ENCODE results near the gene MYORG. TPM values are rescaled to one million over a fixed set of nuclear protein-coding genes. Genes with fewer than 3 reads are reported as not detected.
"Not testable (repeated sequence)": the region's sequence is repeated elsewhere in the genome, so short reads cannot be mapped to it uniquely, and the experiment has no call there.

The MYORG gene
- total and polyA plus RNA-seq, 2 experiments from 2014 or later, result 23.4 to 32.2 TPM

GRCh38 chr9:34365282-34365681 is 11.4 kb downstream of the MYORG start:
- Histone ChIP-seq H3K27me3 (no peaks in the 10 kb centered on the region), H4K20me1 (ENCODE audit: insufficient read depth, poor library complexity, severe bottlenecking) (no peaks in the 10 kb centered on the region), H3K27ac (no peak overlapping the region), H3K4me2 (no peak overlapping the region), H3K36me3 (replicated peaks; ENCODE audit: insufficient read depth, low read depth) (no peaks in the 10 kb centered on the region), H3K79me2 (peaks cover 5% of the 10 kb centered on the region), H3K9me3 (ENCODE audit: low read depth) (no peaks in the 10 kb centered on the region), H3K9me2 (replicated peaks; ENCODE audit: insufficient read depth) (no peaks in the 10 kb centered on the region), H3K4me1 (ENCODE audit: insufficient read depth) (peaks cover 10% of the 10 kb centered on the region), H2AFZ (no peak overlapping the region), H3K4me3 (no peak overlapping the region)
- TF ChIP-seq EZH2phosphoT487 (IDR thresholded peaks at IDR 0.05; ENCODE audit: low read depth, severe bottlenecking, unreplicated experiment) (no peak), EZH2 (IDR thresholded peaks at IDR 0.05; ENCODE audit: borderline replicate concordance) (no peak), CTCF (IDR thresholded peaks at IDR 0.05; ENCODE audit: poor library complexity) (no peak)
- no peak for DNase-seq (ENCODE audit: low spot score)
- WGBS (ENCODE audit: low lambda C conversion rate, missing lambda C conversion rate), result 45% methylated on average over 2 of the region's 2 CpGs

- Histone ChIP-seq H3K27me3 (no peaks in the 10 kb centered on the region), H4K20me1 (ENCODE audit: insufficient read depth, poor library complexity, severe bottlenecking) (no peaks in the 10 kb centered on the region), H3K9me3 (ENCODE audit: low read depth) (no peaks in the 10 kb centered on the region), H3K27ac (peak overlapping the region; percentile 48), H3K79me2 (peaks cover 2% of the 10 kb centered on the region), H3K4me3 (no peak overlapping the region), H2AFZ (peak overlapping the region; percentile 38), H3K4me2 (peak overlapping the region; percentile 60), H3K4me1 (ENCODE audit: insufficient read depth) (peaks cover 10% of the 10 kb centered on the region), H3K36me3 (replicated peaks; ENCODE audit: insufficient read depth, low read depth) (no peaks in the 10 kb centered on the region), H3K9me2 (replicated peaks; ENCODE audit: insufficient read depth) (no peaks in the 10 kb centered on the region)
- no peak for TF ChIP-seq EZH2 (IDR thresholded peaks at IDR 0.05; ENCODE audit: borderline replicate concordance)
- TF ChIP-seq CTCF (IDR thresholded peaks at IDR 0.05; ENCODE audit: poor library complexity), result no peak
- TF ChIP-seq EZH2phosphoT487 (IDR thresholded peaks at IDR 0.05; ENCODE audit: low read depth, severe bottlenecking, unreplicated experiment), result no peak
- no peak for DNase-seq (ENCODE audit: low spot score)
- 26% methylated on average over 13 of the region's 13 CpGs for WGBS (ENCODE audit: low lambda C conversion rate, missing lambda C conversion rate)
These were observed 12.9 kb downstream of the MYORG start for GRCh38 chr9:34363619-34364351.

DNA sequence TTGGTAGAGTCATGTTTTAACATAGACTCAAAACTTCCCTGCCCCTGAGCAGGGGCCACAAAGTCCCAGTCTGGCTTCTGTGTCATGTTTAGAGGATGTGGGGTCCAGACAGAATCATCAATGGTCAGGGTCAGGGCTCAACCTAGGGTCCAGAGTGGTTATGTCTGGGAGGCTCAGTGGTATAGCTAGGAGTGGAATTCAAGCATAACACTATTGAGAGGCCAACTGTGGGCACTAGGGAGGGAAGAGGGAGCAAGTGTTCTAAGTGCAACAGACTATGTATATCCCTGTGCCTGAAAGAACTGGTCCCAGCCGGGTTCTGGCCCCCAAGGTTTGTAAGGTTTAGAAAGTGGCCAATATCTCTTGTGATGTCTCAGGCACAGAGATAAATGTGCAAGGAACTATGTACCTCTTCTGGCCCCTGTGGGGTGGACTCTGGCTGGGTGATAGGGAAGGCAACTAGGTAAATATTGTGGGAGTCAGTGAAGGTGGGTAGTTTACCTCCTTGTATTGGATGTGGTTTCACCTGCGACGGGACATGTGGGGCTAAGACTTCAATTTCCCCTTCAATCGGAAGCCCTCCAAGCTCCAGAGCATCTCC is 14.0 kb downstream of the MYORG start:
- no peak overlapping the region for H3K27ac ChIP-seq
- WGBS (ENCODE audit: low lambda C conversion rate, missing lambda C conversion rate), result 72% methylated on average over 4 of the region's 4 CpGs

DNA sequence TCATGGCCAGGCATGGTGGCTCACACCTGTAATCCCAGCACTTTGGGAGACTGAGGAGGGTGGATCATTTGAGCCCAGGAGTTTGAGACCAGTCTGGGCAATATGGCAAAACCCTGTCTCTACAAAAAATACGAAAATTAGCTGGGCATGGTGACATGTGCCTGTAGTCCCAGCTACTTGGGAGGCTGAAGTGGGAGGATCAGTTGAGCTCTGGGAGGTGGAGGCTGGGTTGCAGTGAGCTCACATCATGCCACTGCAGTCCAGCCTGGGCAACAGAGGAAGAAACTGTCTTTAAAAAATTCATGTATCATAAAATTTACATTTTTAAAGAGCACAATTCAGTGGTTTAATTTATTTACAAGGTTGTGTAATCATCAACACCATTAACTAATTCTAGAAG is 23.7 kb downstream of the MYORG start:
- not testable (repeated sequence) for H3K27me3 ChIP-seq; H3K36me3 ChIP-seq (replicated peaks; ENCODE audit: insufficient read depth, low read depth); H3K9me2 ChIP-seq (replicated peaks; ENCODE audit: insufficient read depth); H2AFZ ChIP-seq; DNase-seq (ENCODE audit: low spot score); H3K4me3 ChIP-seq; H3K9me3 ChIP-seq (ENCODE audit: low read depth); H3K4me1 ChIP-seq (ENCODE audit: insufficient read depth); H3K79me2 ChIP-seq; H4K20me1 ChIP-seq (ENCODE audit: insufficient read depth, poor library complexity, severe bottlenecking)
- H3K4me2 ChIP-seq, result peak overlapping the region; percentile 64
- peak overlapping the region; percentile 76 for H3K27ac ChIP-seq
- 100% methylated on average over 1 of the region's 1 CpG for WGBS (ENCODE audit: low lambda C conversion rate, missing lambda C conversion rate)

More for the DNA sequence above, 14.0 kb downstream of the MYORG start:
- Histone ChIP-seq H3K79me2 (peaks cover 2% of the 10 kb centered on the region), H3K9me2 (replicated peaks; ENCODE audit: insufficient read depth) (no peaks in the 10 kb centered on the region), H3K4me3 (no peak overlapping the region), H3K4me2 (peak overlapping the region; percentile 60), H2AFZ (no peak overlapping the region), H3K27me3 (no peaks in the 10 kb centered on the region), H3K36me3 (replicated peaks; ENCODE audit: insufficient read depth, low read depth) (no peaks in the 10 kb centered on the region), H3K4me1 (ENCODE audit: insufficient read depth) (peaks cover 10% of the 10 kb centered on the region), H4K20me1 (ENCODE audit: insufficient read depth, poor library complexity, severe bottlenecking) (no peaks in the 10 kb centered on the region), H3K9me3 (ENCODE audit: low read depth) (no peaks in the 10 kb centered on the region)
- TF ChIP-seq CTCF (IDR thresholded peaks at IDR 0.05; ENCODE audit: poor library complexity), result no peak
- no peak for TF ChIP-seq EZH2 (IDR thresholded peaks at IDR 0.05; ENCODE audit: borderline replicate concordance)
- no peak for TF ChIP-seq EZH2phosphoT487 (IDR thresholded peaks at IDR 0.05; ENCODE audit: low read depth, severe bottlenecking, unreplicated experiment)
- no peak for DNase-seq (ENCODE audit: low spot score)

DNA sequence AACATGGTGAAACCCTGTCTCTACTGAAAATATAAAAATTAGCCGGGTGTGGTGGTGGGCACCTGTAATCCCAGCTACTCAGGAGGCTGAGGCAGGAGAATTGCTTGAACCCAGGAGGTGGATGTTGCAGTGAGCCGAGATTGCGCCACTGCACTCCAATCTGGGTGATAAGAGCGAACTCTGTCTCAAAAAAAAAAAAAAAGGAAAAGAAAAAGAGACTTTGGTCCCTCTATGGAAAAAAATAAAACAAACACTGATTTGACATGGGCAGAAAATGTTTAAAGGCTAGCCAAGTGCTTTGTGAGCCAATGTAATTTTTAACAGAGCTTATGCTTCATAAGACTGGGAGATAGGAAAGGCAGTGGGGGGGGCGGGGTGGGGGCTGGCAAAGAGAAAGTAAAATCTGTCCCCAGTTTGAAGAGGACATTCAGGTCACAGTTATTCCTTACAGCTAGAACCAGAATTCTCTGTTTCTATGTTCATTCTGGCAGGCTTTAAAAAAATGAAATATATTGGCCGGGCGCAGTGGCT is 24.5 kb downstream of the MYORG start:
- H2AFZ ChIP-seq; H3K9me2 ChIP-seq (replicated peaks; ENCODE audit: insufficient read depth); H3K9me3 ChIP-seq (ENCODE audit: low read depth); H3K4me3 ChIP-seq; H3K36me3 ChIP-seq (replicated peaks; ENCODE audit: insufficient read depth, low read depth); H3K79me2 ChIP-seq; H4K20me1 ChIP-seq (ENCODE audit: insufficient read depth, poor library complexity, severe bottlenecking); H3K4me1 ChIP-seq (ENCODE audit: insufficient read depth); H3K27me3 ChIP-seq: not testable (repeated sequence)
- peak; percentile 55 for DNase-seq (ENCODE audit: low spot score)
- peak overlapping the region; percentile 76 for H3K27ac ChIP-seq
- whole genome bisulfite sequencing (ENCODE audit: low lambda C conversion rate, missing lambda C conversion rate), result 70% methylated on average over 5 of the region's 7 CpGs
- peak overlapping the region; percentile 64 for H3K4me2 ChIP-seq
